T follicular helper cell (primary cell): ENCODE results near the gene DLK1.

Source experiments
- DNase-seq: peaks from one replicate; pipeline ENCODE4 v3.0.0-alpha.2; 2020; ENCODE audit warnings: low read depth
- total RNA-seq, 2 experiments: gene quantifications; one replicate each; lab custom pipeline; 2026; lab: John Stamatoyannopoulos, UW

Gene DLK1
- 0 reads per million in 2 experiments for total RNA-seq

- DNase-seq, result no peak
Observed at GRCh38 chr14:100726550-100727085, at the start of gene DLK1. Gene DLK1 (plus strand): TSS chr14:100726892. CDS start chr14:100727069, 177 bp downstream.

GRCh38 chr14:100677152-100677551 is 49.5 kb upstream of the DLK1 start:
- no peak for DNase-seq

GRCh38 chr14:100677554-100678468 is 48.9 kb upstream of the DLK1 start:
- DNase-seq, result no peak

- no peak for DNase-seq
Observed at GRCh38 chr14:100678469-100678828, 48.2 kb upstream of the DLK1 start.

DNA sequence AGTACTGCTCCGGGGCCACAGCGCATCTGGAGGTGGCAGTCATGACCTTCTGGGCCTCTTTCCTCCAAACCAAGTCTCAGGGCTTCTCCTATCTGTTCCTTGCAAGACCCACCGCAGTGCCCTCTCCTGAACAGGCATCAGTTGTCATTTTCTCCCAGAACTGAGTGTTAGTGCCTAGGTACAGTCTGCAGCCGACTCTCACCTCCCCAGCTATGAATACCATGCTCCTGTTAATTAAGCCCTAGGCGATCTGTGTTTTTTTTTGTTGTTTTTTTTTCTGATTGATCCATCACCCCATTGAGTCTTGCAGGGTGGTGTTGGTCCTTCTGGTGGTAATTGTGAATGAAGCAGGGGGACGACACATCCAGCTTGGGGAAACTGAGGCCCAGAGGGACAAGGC is 47.5 kb upstream of the DLK1 start:
- DNase-seq, result no peak

DNA sequence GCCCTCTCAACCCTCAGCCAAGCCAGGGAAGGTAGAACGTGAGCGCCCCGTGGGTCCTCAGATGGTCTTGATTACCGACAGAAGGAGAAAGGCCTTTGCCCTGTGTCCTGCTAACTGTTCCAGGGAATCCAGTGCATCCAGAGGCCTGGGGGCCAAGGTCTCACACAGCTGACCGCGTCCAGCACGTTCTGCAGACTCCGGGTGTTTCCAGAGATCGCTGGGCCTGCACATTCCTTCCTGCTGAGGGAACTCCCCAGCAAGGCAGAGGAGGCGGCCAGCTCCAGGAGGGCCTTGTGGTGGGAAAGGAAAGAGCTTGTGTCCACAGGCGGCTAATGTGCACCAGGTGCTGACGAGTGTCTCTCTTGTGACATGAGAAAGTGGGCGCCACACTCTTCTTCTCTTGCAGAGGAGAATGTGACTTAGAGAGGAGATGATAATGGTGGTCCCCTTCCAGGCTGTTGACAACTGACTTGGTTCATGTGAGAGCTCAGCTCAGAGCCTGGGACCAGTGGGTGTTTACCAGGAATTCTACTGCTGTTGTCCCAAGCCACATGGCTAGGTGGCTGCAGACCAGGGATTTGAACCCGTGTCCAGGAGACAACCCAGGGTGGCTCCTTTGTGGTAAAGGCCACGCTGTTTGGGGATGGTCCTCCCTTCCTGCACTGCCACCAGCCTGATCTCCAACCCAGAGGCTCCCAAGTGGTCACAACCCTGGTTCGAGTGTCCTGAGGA is 46.8 kb upstream of the DLK1 start:
- DNase-seq, result no peak

DNA sequence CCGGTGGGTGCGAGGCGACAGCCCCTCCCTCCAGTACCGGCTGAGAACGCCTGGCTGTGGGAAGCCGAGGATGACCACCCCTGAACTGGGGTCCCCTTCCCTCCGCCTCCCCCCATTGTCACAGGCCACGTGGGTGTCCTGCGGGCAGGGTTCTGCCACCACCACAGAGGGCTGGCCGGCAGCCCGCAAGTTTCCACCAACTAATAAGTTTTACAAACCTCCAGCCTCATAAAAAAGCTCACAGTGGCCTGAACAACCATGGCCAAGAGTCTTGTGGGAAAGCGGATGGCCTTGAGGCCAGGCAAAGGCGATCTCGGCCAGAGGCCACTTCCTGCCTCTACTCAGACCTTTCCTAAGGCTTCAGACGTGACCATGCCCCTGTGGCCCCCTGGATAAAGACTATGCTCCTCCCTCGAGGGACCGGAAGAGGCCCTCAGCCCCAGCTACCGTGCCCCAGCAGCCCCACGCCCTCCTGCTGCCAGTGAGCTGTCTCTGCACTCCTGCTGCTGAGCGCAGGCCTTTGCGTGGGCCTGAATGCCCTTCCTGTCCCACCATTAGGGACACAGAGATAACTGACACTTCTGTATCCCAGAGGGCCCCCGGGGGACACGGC is 46.1 kb upstream of the DLK1 start:
- DNase-seq, result no peak

- DNase-seq, result no peak
Observed at GRCh38 chr14:100681111-100681510, 45.6 kb upstream of the DLK1 start.

- no peak for DNase-seq
Observed at GRCh38 chr14:100682749-100683148, 43.9 kb upstream of the DLK1 start.

DNA sequence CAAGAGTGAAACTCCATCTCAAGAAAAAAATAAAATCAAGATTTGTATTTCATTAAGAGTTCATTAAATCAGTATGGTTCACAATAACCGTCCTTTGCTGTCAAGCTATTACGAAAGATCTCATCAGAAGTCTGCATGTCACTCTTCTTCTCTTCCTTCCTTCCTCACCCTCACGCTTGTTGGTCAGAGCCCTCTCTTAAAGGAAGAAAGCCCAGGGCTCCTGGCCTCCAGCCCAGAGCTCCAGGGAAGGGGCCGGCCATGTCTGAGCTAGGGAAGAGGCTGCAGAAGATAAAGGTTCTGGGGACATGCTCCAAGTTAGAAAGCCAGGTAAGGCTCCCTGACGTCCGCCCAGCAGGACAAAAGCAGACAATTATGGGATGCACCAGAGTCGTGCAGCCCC is 43.1 kb upstream of the DLK1 start:
- no peak for DNase-seq

DNA sequence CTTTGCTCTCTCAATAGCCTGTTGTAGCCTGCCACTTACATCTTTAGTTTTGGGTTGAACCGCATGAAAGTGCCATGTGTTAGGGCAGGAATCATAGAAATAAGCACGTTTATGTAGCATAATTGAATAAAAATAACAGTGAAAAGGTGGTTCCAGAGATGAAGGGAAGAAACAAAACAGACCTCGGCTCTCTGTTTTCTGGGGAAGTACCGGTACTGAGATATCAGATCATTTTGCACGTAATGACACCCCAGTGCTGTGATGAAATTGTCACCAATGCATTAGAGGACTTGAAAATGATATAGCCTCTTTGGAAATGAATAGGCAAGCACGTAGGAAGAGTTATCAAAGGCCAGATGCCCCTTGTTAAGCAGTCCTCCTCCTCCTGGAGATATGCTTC is 42.5 kb upstream of the DLK1 start:
- no peak for DNase-seq

GRCh38 chr14:100684961-100685360 is 41.7 kb upstream of the DLK1 start:
- no peak for DNase-seq

GRCh38 chr14:100686858-100687257 is 39.8 kb upstream of the DLK1 start:
- DNase-seq, result no peak

- no peak for DNase-seq
Observed at GRCh38 chr14:100687386-100687785, 39.3 kb upstream of the DLK1 start.

DNA sequence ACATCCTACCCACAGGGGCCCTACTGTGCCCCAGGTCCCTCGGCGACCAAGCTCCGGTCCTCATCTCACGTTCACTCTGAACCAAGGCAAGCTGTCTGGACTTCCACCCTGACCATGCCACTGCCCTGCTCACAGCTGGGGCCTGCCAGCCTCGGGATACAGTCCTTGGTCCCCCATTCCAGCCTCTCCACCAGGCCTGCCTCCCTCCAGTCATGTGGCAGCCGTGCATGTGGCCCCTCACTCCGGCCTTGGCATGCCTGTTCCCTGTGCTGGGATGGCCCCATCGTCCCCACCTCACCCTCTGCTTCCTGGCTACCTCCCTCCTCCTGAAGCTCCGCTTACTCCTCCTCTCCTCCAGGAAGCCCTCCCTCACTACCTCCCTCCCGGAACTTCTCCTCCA is 38.6 kb upstream of the DLK1 start:
- no peak for DNase-seq

- no peak for DNase-seq
Observed at GRCh38 chr14:100688598-100689461, 37.9 kb upstream of the DLK1 start.

DNA sequence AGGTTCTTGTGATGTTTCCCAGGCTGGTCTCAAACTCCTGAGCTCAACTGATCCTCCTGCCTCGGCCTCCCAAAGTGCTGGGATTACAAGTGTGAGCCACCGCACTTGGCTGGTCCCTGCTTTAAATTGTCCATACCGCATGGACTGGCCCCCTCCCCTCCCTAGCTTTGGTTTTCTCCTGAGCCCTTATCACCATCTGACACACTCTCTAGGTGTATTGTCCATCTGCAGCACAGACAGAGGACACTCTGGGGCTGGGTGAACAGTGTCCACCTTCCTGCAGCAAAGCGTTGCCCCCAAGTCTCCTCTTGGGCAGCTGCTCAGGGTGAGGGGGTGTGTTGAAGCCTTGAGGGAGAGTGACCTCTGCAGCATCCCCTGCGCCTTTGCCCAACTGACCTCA is 36.0 kb upstream of the DLK1 start:
- no peak for DNase-seq

DNA sequence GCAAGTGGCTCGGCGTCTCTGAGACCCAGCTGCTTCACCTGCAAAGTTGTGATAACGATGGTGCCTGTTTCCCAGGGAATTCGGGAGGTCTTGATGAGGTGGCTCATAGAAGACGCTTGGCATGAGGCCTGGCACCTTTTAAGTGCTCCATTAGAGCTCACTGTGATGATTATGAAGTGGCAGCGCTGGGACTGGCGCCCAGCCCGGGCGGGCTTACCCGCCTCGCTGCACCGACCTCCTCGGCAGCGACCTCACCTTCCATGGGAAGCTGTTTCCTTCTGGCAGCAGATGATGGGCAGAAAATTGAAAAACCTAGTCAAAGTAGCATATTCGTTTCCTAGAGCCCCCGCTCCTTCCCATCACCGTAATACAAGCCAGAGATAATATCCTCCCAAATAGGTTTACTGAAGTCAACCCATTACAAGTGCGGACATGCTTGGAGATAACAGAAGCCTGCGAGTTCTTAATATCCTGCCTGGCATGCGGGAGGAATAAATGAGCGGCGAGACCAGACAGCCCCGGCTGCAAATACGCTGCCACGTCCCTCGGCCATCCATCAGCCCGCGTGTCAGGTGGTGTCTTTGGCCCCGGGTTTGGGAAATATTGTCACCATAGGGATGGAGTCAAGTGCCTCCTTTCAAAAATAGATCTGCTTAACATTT is 35.2 kb upstream of the DLK1 start:
- no peak for DNase-seq

GRCh38 chr14:100692256-100692655 is 34.4 kb upstream of the DLK1 start:
- no peak for DNase-seq

DNA sequence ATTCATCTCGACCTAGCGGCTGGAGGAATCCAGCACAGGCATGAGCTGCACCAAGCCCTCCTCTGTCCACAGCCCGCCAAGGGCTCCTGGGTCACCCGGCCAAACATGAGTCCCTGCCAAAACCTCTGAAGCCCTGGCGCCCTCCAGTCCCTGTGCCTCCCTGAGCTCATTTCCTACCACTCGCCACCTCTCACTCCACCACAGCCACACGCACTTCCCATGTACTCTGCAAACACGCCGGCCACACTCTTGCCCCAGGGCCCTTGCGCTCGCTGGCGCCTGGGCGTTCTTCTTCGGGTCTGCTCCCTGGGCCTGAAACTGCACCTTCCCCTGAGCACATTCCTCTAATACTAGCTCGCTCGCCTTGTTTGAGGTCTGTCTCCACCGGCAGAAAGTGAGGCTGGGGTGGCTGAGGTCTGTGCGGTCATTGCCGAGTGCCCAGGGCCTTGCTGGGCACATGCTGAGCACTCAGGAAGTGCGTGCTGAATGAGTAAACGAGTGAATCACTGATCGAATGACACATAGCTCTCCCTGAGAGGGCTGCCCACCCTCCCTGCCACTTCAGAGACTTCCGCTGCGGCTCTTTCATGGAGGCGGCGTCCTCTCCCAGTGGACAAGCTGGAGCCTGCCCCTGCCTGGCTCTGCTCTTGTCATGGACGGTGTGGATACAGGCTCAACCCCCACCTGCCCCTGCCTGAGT is 33.7 kb upstream of the DLK1 start:
- DNase-seq, result no peak
